CD4-positive, alpha-beta T cell treated with Interleukin-2 at 100 ng/mL for 4 hours (primary cell): Measurements from ENCODE around the gene MICAL2.

Experiments
- DNase-seq: peaks from one replicate; pipeline ENCODE4 v3.0.0-alpha.2; 2020; ENCODE audit warnings: low spot score

MICAL2 gene

GRCh38 chr11:12110201-12110713 is at the start of gene MICAL2:
MICAL2 (plus strand) TSS chr11:12110590; CDS start chr11:12162156, 51,566 bp downstream.
- peak; percentile 81 for DNase-seq

- DNase-seq = no peak
Observed at GRCh38 chr11:12061851-12062560, 48.4 kb upstream of the MICAL2 start.

GRCh38 chr11:12063251-12063650 is 47.1 kb upstream of the MICAL2 start:
- no peak for DNase-seq

- DNase-seq = no peak
Observed at GRCh38 chr11:12064136-12064953, 46.0 kb upstream of the MICAL2 start.

GRCh38 chr11:12064954-12065280 is 45.5 kb upstream of the MICAL2 start:
- DNase-seq = no peak

- no peak for DNase-seq
Observed at GRCh38 chr11:12066056-12066798, 44.2 kb upstream of the MICAL2 start.

- no peak for DNase-seq
Observed at GRCh38 chr11:12066799-12067508, 43.4 kb upstream of the MICAL2 start.

- DNase-seq = no peak
Observed at GRCh38 chr11:12067796-12068357, 42.5 kb upstream of the MICAL2 start.

GRCh38 chr11:12069066-12069676 is 41.2 kb upstream of the MICAL2 start:
- no peak for DNase-seq

GRCh38 chr11:12070446-12071267 is 39.7 kb upstream of the MICAL2 start:
- no peak for DNase-seq

GRCh38 chr11:12071574-12071973 is 38.8 kb upstream of the MICAL2 start:
- no peak for DNase-seq

GRCh38 chr11:12073436-12073835 is 37.0 kb upstream of the MICAL2 start:
- no peak for DNase-seq

- DNase-seq = no peak
Observed at GRCh38 chr11:12073886-12074285, 36.5 kb upstream of the MICAL2 start.

GRCh38 chr11:12074529-12075195 is 35.7 kb upstream of the MICAL2 start:
- no peak for DNase-seq

- no peak for DNase-seq
Observed at GRCh38 chr11:12075291-12075690, 35.1 kb upstream of the MICAL2 start.

- no peak for DNase-seq
Observed at GRCh38 chr11:12075822-12076821, 34.3 kb upstream of the MICAL2 start.

- DNase-seq = no peak
Observed at GRCh38 chr11:12076840-12077534, 33.4 kb upstream of the MICAL2 start.
